Anterior cingulate cortex (tissue), 58 donors: ENCODE results near the gene PHRF1.

Experiments
- DNase-seq, 58 donors: peaks; one replicate each; lab custom pipeline; 2025; lab: John Stamatoyannopoulos, UW

Gene PHRF1

DNA sequence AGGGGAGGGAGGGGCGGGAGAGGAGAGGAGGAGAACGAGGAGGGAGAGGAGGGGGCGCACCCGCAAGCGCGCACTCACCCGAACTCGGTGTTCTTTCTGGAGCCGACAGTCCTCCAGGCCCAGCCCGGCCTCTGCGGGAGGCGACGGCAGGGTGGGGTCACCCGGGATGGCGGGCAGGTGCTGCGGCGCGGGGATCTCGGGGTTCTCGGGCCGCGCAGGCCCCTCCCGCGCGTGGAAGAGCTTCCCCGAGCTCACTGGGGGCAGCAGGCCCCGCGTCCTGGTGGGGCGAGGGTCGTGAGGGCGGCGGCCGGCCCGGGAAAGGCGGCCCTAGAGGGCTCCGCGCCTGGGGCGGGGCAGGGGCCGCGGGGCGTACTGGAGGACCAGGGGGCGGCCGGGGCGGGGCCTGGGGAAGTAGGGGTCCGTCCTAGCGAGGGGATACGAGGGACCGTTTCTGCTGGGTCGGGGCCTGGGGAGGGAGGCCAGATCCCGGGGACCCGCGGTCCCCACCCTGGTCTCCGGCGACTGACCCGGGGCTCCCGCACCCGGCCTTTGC lies 21.0 kb upstream of the PHRF1 start:
- DNase-seq = no peak

DNA sequence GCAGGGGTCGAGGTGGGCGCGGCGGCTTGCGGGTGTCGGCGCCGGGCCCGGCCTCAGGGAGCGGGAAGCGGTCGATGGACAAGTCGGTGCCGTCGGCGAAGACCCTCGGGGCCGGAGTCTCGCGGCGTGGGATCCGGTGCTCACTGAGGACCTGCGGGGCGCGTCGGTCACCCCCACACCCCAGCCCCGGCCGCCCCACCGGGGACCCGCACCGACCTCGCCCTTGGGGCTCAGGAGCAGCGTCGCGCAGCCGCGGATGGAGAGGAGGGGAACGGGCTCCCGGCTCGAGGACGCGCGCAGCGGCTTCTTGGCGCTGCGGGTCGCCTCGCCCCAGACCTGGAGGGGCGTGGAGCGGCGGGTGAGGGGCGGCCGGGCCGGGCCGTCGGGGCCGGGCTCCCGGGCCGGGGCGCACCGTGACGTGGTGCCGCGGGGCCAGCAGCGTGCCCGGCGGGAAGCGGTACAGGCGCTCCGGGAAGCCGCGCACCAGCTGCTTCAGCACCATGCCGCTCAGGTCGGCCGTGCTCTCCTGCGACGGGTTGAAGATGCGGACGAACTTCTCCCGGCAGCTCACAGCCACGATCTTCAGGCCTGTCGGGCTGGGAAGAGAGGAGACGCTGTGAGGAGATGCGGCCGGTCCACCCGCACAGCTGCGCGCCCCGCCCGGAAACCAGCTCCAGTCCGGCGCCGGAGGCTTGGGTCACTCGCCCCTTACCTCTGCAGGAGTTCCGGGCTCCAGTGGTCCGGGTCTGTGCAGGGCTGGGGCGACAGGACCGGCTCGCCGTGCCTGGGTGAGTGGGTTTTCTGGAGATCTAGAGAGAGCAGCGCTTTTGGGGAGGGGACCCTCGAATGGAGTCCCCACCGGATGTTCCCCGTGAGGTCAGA lies 20.2 kb upstream of the PHRF1 start:
- DNase-seq = no peak

DNA sequence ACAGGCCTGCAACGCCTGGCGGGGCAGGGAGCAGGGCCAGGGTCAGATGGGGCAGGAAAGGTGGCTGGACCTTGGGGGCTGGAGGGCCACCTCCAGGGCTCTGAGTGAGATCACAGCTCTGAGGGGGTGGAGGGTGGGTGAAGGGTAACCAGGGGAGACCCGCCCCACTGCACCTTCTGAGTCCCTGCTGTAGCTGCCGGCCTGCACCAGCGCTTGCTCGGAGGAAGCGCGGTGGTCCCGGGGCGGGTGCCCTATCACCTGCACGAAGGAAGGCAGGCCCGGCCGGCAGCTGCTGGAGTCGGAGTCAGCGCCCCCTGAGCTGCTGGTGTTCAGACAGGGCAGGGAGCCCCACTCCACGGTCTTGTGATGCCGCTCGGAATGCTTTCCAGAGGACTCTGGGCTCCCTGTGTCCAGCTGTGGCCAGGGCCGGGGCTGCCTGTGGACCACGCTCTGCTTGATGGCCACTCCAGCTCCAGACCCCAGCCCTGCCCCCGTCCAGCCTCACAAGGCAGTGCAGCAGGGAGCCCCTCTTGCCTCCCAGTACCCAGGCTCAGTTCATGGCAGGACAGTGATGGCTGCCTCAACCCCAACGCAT lies 19.5 kb upstream of the PHRF1 start:
- DNase-seq = no peak

DNA sequence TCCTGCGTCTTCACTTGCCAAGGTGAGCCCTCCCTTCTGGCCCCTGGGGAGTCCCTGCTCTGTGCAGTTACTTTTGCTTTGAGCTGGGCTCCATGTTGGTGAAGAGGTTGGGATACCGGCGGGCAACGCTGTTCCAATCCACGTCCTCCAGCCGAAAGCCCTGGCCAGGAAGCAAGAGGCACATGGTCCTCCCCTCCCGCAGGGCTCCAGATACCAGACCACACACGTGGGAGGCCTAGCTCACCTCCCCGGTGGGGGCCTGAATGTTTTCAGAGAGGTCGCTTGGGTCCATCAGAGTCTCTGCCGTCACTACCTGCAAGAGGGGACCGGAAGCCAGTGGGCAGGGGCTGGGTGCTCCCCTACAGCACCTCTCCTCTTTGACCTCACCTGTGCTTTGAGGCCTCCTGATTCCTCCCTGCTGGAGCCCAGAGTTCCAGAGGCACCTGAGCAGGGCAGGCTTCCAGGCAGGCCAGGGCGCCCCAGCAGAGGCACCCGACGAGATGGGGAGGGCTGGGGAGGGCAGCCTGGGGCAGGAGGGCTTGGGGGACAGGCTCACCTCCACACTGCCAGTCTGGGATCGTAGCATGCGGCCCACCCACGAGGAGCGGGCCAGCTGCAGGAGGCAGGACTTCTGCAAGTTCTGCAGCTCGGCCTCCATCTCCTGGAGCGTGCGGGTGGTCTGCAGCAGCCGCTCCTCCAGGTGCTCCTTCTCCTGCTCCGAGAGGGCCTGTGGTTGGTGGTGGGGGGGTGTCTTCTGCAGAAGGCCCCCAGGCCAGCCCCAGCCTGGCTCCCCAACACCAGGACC lies 18.7 kb upstream of the PHRF1 start:
- DNase-seq = no peak

DNA sequence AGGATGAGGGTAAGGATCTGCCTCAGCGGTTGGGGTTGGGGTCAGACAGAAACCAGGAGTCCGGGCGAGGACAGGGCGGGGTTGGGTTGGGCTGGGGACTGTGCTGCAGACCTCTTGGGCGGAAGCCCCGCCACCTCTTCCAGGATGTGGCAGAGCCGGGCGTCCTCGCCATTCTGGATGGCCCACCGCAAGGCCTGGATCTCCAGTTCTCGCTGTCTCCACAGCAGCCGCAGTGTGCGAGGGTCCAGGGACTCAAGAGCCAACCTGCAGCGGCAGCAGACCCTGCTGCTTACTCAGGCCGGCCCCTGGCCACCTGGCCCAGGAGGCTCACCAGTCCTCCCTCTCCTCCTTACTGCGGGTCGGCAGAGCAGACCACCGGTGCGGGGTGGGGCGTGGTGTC lies 17.8 kb upstream of the PHRF1 start:
- no peak for DNase-seq

DNA sequence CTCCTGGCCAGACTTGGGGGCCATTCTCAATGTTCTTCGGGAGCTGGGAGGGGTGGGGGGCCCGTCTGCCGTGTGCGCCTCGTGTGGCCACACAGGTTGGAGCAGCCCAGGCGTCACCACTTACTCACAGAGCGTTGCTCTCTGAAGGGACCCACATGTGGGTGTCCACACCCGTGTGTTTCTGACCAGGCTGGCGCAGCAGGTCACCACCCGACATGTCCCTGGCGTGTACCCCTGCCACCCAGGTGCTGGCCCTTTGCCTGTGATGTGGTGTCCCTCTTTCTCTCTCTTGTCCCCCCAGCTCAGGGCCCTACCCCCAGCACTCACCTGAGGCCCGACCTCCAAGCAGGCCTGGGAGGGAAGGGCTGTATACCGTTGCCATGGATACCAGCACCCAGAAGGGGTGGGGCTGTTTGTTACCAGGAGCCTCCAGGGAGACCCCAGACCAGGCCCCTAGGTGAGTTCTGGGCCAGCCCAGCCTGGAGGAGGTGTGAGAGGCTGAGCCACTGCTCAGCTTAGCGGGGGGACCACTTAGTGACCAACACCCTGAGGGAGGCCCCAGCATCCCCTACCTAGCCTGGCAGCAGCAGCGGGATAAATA lies 17.1 kb upstream of the PHRF1 start:
- no peak for DNase-seq

DNA sequence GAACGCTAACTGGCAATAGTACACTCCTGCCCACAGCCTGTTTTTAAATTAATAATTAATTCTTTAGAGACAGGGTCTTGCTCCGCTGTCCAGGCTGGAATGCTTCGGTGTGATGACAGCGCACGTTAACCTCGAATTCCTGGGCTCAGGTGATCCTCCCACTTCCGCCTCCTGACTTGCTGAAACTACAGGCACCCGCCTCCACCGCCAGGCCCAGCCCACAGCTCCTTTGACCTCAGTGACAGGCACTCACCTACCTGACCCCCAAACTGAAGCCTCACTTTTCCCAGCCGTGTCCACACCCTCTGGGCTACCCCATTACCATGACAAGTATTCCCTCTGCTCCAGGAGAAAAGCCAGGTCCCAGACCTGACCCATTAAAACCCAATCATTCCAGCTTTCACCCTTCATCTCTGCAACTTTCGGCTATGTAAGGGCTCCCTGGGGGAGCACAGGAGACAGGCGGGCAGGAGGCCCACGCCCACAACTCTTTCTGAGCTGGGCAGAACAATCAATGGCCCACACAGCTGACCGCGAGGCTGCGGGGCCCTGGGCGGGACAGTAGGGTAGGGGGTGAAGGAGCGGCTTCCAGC lies 16.5 kb upstream of the PHRF1 start:
- no peak for DNase-seq

DNA sequence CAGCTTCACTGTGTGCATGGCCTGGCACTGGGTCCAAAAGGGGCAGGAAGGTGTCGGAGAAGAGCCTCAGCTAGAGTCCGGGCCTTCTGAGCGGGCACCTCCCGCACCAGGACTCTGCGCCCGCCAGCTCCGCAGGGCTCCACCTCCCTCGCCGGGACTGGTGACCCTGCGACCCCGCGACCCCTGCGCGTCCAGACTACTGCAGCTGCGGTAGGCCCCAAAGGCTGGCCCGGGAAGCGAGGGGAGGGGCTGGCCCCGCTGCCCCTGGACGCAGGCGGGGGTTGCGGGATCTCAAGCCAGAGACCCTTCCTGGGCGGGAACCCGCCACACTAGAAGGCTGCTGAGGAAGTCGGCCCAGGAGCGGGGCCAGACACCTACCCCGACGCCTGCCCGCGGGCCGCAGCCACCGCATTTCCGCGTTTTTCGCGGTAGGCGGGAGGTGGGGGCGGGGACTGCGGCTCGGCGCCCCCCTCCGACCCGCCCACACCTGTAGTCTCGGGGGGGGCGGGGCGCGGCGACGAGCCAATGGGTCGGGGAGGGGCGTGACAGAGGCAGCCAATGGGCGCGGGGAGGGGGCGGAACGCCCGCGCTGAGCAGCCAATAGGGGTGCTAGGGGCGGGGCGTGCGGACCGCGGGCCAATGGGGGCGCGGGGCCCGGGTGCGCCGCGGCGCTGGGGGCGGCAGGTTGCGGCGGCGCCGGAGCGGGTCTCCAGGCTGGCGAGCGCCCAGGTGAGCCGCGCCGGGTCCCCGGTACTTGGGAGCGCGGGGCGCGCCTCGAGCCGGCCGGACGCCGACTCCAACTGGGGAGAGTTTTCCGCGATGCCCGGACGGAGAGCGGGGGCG lies 15.7 kb upstream of the PHRF1 start, which contains the start of the genes LMNTD2 and RASSF7:
LMNTD2 (minus strand) TSS at position 434 of the 843 bp plus-strand sequence; CDS start at position 412, 22 bp downstream.
RASSF7 (plus strand) TSS at position 666 of the 843 bp plus-strand sequence. CDS start 799 bp downstream, outside the sequence.
- peak; percentile 9 to 89 (median 78) for DNase-seq

DNA sequence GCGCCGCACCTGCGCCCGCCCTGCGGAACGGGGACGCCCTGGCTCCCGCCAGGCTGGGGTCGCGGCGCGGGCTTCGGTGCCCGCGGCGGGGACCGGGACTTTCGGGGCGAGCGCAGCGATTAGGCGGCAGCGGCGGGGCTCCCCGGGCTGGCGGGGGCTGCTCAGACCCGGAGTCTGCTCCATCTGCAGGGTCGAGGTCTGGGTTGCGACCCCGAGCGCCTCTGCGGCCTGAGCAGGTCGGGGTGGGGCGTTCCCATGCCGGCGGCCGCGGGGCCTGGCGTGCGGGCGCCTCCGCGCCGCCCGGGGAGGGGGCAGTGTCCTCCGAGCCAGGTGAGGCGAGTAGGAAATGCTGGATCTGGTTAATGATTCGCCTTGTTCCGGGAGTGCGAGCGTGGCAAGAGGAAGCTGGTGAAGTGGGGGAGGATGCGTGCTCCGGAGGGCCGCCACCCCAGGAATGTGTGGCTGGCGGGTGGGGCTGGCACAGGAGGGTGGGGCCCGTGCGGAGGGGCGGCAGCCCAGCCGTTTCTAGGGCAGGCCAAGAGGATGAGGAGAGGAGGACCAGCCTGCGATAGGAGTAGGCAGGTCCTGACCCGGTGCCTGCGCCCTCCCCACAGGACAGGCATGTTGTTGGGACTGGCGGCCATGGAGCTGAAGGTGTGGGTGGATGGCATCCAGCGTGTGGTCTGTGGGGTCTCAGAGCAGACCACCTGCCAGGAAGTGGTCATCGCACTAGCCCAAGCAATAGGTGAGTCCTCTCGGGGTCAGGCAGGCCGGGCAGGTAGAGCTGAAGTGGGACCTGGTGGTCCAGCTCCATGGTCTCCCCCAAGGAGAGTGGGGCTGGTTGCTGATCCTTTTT lies 14.9 kb upstream of the PHRF1 start:
- peak in 1 of 58 donors; percentile 23 for DNase-seq

DNA sequence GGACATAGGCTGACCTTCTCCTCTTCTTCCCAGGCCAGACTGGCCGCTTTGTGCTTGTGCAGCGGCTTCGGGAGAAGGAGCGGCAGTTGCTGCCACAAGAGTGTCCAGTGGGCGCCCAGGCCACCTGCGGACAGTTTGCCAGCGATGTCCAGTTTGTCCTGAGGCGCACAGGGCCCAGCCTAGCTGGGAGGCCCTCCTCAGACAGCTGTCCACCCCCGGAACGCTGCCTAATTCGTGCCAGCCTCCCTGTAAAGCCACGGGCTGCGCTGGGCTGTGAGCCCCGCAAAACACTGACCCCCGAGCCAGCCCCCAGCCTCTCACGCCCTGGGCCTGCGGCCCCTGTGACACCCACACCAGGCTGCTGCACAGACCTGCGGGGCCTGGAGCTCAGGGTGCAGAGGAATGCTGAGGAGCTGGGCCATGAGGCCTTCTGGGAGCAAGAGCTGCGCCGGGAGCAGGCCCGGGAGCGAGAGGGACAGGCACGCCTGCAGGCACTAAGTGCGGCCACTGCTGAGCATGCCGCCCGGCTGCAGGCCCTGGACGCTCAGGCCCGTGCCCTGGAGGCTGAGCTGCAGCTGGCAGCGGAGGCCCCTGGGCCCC lies 14.1 kb upstream of the PHRF1 start:
- DNase-seq = no peak

DNA sequence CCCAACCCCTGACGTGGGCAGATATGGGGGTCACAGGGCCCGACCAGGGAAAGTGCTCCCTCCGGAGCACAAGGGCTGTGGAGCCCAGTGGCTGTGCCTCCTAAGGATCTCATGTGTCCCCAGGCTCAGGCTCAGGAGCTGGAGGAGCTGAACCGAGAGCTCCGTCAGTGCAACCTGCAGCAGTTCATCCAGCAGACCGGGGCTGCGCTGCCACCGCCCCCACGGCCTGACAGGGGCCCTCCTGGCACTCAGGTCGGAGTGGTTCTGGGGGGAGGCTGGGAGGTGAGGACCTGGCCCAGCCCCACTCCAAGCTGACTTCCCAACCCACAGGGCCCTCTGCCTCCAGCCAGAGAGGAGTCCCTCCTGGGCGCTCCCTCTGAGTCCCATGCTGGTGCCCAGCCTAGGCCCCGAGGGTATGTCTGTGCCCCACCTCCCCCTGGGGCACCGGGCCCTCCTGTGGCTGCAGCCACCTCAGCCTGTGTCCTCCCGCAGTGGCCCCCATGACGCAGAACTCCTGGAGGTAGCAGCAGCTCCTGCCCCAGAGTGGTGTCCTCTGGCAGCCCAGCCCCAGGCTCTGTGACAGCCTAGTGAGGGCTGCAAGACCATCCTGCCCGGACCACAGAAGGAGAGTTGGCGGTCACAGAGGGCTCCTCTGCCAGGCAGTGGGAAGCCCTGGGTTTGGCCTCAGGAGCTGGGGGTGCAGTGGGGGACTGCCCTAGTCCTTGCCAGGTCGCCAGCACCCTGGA lies 13.0 kb upstream of the PHRF1 start:
- DNase-seq = no peak

DNA sequence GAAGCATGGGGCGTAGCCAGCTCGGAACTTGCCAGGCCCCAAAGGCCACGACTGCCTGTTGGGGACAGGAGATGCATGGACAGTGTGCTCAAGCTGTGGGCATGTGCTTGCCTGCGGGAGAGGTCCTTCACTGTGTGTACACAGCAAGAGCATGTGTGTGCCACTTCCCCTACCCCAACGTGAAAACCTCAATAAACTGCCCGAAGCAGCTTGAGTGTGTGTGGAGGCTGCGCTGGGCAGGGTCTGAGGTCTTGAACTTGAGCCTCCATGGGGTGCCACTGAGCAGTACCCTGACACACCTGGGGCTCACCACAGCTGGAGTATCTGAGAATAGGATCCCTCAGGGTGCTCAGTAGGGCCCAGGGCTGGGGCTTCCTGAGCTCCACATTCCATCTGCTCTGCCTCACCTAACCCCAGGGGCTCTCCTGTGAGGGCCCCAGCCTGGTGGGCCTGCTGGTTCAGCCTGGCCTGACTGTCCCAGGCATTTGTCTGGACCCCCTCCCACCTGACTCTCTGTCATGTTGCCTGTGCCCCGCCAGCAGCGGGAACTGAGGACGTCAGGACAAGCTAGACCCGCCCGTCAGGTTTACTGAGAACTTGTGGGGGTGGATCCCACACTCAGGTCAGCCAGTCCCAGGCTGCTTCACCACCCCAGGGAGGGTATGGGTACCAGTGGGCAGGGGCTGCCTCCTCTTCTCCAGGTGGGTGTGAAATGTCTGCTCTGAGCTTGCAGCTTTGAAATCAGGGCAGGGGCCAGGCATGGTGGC lies 12.3 kb upstream of the PHRF1 start:
- DNase-seq = no peak

DNA sequence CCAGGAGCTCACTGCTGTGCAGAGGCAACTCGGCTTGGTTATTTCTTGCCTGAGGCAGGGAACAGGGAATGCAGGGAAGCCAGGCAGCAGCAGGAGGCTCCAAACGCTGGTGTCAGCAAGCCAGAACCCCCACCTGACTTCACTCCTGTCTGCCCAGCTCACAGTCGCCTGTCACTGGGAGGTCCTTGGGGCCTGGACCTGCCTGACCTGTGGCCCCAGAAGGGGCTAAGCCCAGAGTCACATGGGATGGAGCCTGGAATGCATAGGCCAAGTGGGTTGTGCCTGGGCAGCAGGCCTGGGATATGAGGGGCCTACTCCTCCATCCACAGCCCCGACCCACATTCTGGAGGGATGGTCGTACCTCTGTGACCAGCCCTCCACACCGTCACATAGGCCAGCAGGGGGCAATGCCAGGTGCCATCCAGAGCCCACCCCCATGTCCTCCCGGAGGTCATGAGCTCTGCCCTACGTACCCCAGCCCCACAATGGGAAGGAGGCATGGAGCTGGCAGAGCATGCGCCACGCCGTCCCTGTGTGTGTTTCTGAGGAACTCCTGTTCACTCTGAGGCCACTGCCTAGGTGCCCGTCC lies 10.3 kb upstream of the PHRF1 start:
- no peak for DNase-seq

DNA sequence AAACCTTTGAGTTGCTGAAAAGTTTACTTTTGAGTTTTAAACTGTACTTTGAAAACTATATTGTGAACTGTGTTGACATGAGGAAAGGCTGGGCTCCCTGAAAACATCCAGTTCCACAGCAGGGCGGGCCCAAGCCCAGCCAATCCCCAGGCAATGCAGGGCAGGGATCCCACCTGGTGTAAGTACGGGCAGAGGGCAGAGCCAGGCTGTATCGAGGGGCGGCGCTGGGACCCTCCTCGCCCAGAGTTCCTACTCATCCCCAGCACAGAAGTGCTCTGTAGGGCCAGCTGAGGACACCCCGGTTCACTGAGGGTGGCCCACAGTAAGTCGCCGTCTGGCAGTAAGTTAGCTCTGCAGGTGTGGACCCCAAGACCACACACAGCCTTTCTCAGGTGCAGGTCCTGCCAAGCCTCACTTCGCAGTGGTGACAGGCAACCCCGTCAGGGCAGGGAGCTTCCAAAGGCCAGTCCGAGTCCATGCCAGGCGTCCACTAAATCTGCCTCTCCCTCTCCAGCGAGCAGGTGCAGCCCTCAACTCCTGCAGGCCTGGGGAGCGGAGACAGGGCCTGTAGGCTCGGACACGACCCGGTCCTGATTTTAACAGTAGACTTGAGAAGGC lies 9.2 kb upstream of the PHRF1 start:
- DNase-seq = no peak

DNA sequence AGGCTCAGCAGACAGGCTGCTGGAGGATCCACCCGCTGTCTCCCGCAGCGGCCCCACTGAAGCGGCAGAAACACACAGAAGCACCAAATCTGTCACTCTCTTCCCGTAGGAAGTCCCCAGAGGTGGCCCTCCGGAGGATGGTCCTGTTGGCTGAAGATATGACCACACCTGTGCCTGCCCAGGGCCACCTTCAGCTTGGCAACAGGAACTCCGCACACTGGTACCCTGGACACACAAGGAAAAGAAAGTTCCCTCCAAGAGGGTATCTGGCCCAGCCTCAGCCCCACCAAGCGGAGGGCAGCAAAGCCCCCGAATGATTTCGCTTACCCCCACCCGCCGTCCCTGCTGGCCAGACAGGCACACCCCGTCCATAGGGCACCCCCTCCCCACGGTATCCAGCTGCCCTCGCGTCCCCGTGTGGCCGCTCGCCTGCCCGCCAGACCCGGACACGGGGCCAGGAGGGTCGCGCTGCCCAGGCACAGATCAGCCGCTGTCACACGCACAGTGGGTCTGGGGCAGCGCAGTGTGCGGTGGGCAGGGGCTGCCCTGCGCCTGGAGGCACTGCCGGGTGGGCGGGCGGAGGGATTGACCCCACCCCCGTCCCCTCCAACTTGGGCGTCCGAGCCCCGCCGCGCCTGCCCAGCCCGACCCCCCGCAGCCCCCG lies 8.5 kb upstream of the PHRF1 start:
- DNase-seq = peak in 1 of 58 donors; percentile 36
